ENCODE data around the gene LRRC71.

DNA sequence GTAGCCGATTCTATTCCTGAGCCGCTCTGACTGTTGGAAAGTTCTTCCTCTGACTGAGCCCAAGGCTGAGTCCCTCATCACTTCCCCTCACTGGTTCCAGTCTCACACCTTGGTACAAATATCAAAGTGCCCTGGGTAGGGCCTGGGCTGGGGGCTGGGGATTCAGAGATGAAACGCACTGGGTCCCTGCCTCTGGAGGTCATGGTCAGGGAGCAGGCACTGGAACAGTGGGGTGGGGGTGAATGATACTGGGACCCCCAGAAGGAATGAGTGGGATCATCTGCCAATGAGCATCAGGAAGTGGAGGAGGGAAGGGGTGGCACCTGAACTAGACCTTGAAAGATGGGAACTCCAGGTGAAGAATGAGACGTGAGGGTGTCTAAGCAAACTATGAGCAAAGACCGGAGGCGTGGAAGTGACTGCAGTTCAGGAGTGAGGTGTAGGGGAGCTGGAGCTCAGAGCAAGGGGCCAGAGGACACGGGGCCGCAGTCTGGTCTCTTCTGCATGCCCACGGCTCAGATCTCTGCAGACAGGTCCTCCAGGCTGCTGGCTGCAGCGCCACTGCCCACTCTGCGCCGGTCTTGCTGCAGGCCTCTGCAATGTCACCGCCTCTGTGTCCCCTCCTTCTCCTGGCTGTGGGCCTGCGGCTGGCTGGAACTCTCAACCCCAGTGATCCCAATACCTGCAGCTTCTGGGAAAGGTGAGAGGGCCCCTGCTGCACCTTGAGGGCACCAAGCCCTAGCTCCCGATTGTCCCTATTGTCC is 16.9 kb upstream of the LRRC71 start:
- TF ChIP-seq, protein P1, sequence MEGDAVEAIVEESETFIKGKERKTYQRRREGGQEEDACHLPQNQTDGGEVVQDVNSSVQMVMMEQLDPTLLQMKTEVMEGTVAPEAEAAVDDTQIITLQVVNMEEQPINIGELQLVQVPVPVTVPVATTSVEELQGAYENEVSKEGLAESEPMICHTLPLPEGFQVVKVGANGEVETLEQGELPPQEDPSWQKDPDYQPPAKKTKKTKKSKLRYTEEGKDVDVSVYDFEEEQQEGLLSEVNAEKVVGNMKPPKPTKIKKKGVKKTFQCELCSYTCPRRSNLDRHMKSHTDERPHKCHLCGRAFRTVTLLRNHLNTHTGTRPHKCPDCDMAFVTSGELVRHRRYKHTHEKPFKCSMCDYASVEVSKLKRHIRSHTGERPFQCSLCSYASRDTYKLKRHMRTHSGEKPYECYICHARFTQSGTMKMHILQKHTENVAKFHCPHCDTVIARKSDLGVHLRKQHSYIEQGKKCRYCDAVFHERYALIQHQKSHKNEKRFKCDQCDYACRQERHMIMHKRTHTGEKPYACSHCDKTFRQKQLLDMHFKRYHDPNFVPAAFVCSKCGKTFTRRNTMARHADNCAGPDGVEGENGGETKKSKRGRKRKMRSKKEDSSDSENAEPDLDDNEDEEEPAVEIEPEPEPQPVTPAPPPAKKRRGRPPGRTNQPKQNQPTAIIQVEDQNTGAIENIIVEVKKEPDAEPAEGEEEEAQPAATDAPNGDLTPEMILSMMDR (IDR thresholded peaks at IDR 0.05), result no peak
- TF ChIP-seq TAF1 (IDR thresholded peaks at IDR 0.05; ENCODE audit: borderline replicate concordance, low read depth, low read length) (no peak), SMC3 (IDR thresholded peaks at IDR 0.05; ENCODE audit: low read depth, low read length) (no peak)
